H9 (cell line): Measurements from ENCODE around the gene DEK. TPM values are rescaled to one million over a fixed set of nuclear protein-coding genes. Genes with fewer than 3 reads are reported as not detected.
A peak's percentile ranks its signal among the peaks of the same experiment; 100 is the strongest.
"Not testable (repeated sequence)": the region's sequence is repeated elsewhere in the genome, so short reads cannot be mapped to it uniquely, and the experiment has no call there.

Experiments used
- DNase-seq: peaks from one replicate; pipeline ENCODE4 v3.0.0-alpha.2; 2017
- H2AFZ ChIP-seq: one replicate; pipeline ENCODE4 v1.6.1; 2013; ENCODE audit warnings: mild to moderate bottlenecking, low read length, control low read depth, moderate library complexity
- H2AK5ac ChIP-seq: 2 replicates; pipeline ENCODE4 v1.6.1; 2013; ENCODE audit warnings: low read length, control low read depth, mixed read lengths; ENCODE audit not compliant: insufficient read length
- H2BK120ac ChIP-seq: one replicate; pipeline ENCODE4 v1.6.1; 2013; ENCODE audit warnings: low read depth, mild to moderate bottlenecking, low read length, control low read depth, inconsistent platforms; ENCODE audit not compliant: poor library complexity, severe bottlenecking
- H2BK12ac ChIP-seq: 2 replicates; pipeline ENCODE4 v1.6.1; 2013; ENCODE audit warnings: low read length, control low read depth, mixed read lengths, low read depth; ENCODE audit not compliant: insufficient read length
- H2BK15ac ChIP-seq: 2 replicates; pipeline ENCODE4 v1.6.1; 2013; ENCODE audit warnings: low read depth, low read length, control low read depth
- H2BK20ac ChIP-seq: one replicate; pipeline ENCODE4 v1.6.1; 2013; ENCODE audit warnings: low read depth, mild to moderate bottlenecking, low read length, control low read depth, inconsistent platforms; ENCODE audit not compliant: poor library complexity, severe bottlenecking
- H2BK5ac ChIP-seq: 2 replicates; pipeline ENCODE4 v1.6.1; 2013; ENCODE audit warnings: low read length, control low read depth, mixed read lengths; ENCODE audit not compliant: insufficient read length
- H3K14ac ChIP-seq: 2 replicates; pipeline ENCODE4 v1.6.1; 2013; ENCODE audit warnings: low read length, control low read depth; ENCODE audit not compliant: insufficient read depth
- H3K18ac ChIP-seq: 2 replicates; pipeline ENCODE4 v1.6.1; 2013; ENCODE audit warnings: low read depth, mild to moderate bottlenecking, mixed read lengths, low read length, control low read depth; ENCODE audit not compliant: insufficient read length
- H3K23ac ChIP-seq: 2 replicates; pipeline ENCODE4 v1.6.1; 2013; ENCODE audit warnings: low read length, control low read depth, mixed read lengths, low read depth; ENCODE audit not compliant: insufficient read length
- H3K23me2 ChIP-seq: 2 replicates; pipeline ENCODE4 v1.6.1; 2013; ENCODE audit warnings: low read depth, mild to moderate bottlenecking, mixed read lengths, low read length, control low read depth; ENCODE audit not compliant: insufficient read length, poor library complexity, severe bottlenecking
- H3K27ac ChIP-seq: 2 replicates; pipeline ENCODE4 v1.5.1; 2013; ENCODE audit warnings: low read length, control low read depth, mixed read lengths, low read depth; ENCODE audit not compliant: insufficient read length
- H3K27me3 ChIP-seq: 2 replicates; pipeline ENCODE4 v1.6.1; 2013; ENCODE audit warnings: low read length, control low read depth, inconsistent platforms; ENCODE audit not compliant: insufficient read depth
- H3K4ac ChIP-seq: 2 replicates; pipeline ENCODE4 v1.6.1; 2013; ENCODE audit warnings: low read depth, mild to moderate bottlenecking, control low read depth, inconsistent platforms, low read length, moderate library complexity
- H3K4me1 ChIP-seq: 2 replicates; pipeline ENCODE4 v1.6.1; 2013; ENCODE audit warnings: low read length, control low read depth, inconsistent platforms; ENCODE audit not compliant: insufficient read depth
- H3K4me2 ChIP-seq: 2 replicates; pipeline ENCODE4 v1.6.1; 2013; ENCODE audit warnings: low read length, control low read depth, mixed read lengths; ENCODE audit not compliant: insufficient read length, insufficient read depth
- H3K56ac ChIP-seq: 2 replicates; pipeline ENCODE4 v1.6.1; 2013; ENCODE audit warnings: low read depth, mild to moderate bottlenecking, mixed read lengths, low read length, control low read depth; ENCODE audit not compliant: insufficient read length
- H3K79me1 ChIP-seq: 2 replicates; pipeline ENCODE4 v1.6.1; 2013; ENCODE audit warnings: low read depth, mild to moderate bottlenecking, moderate library complexity, low read length, control low read depth, inconsistent platforms; ENCODE audit not compliant: insufficient read depth, poor library complexity, severe bottlenecking
- H3K79me2 ChIP-seq: 2 replicates; pipeline ENCODE4 v1.6.1; 2013; ENCODE audit warnings: low read length, control low read depth, inconsistent platforms; ENCODE audit not compliant: insufficient read depth
- H3K9ac ChIP-seq: 2 replicates; pipeline ENCODE4 v1.6.1; 2013; ENCODE audit warnings: low read length, control low read depth, mixed read lengths; ENCODE audit not compliant: insufficient read length; ENCODE audit errors: extremely low read depth
- H3K9me3 ChIP-seq: one replicate; pipeline ENCODE4 v1.6.1; 2013; ENCODE audit warnings: low read depth, low read length, inconsistent platforms; ENCODE audit not compliant: control insufficient read depth
- H3T11ph ChIP-seq: one replicate; pipeline ENCODE4 v1.6.1; 2013; ENCODE audit warnings: mild to moderate bottlenecking, low read length, control low read depth, inconsistent platforms
- H4K20me1 ChIP-seq: one replicate; pipeline ENCODE4 v1.6.1; 2013; ENCODE audit not compliant: control insufficient read depth, insufficient read length, insufficient read depth
- H4K5ac ChIP-seq: 2 replicates; pipeline ENCODE4 v1.6.1; 2013; ENCODE audit warnings: low read depth, mild to moderate bottlenecking, mixed read lengths, low read length, control low read depth; ENCODE audit not compliant: insufficient read length
- H4K8ac ChIP-seq: replicated peaks from 2 replicates; pipeline ENCODE4 v1.6.1; 2013; ENCODE audit warnings: low read length, control low read depth, mixed read lengths, low read depth; ENCODE audit not compliant: insufficient read length
- H4K91ac ChIP-seq: 2 replicates; pipeline ENCODE4 v1.6.1; 2013; ENCODE audit warnings: low read depth, mild to moderate bottlenecking, moderate library complexity, mixed read lengths, low read length, control low read depth; ENCODE audit not compliant: insufficient read length
- H3K27ac Mint-ChIP-seq, 3 experiments: 2 replicates in 2 of 3; 3 replicates in 1 of 3; pipeline ENCODE4 v1.8.0; 2020 to 2021; ENCODE audit warnings: mixed read lengths in 3 of 3, mild to moderate bottlenecking in 1 of 3, moderate library complexity in 1 of 3
- H3K27me3 Mint-ChIP-seq: 2 replicates; pipeline ENCODE4 v1.8.0; 2021; ENCODE audit warnings: low read depth, mild to moderate bottlenecking, moderate library complexity, mixed read lengths
- H3K36me3 Mint-ChIP-seq, 3 experiments: 2 replicates in 2 of 3; 3 replicates in 1 of 3; pipeline ENCODE4 v1.8.0; 2020 to 2021; ENCODE audit warnings: low read depth in 3 of 3, mixed read lengths in 3 of 3; ENCODE audit not compliant: insufficient read depth in 1 of 3
- H3K4me1 Mint-ChIP-seq, 2 experiments: 2 replicates each; pipeline ENCODE4 v1.8.0; 2020; ENCODE audit warnings: mixed read lengths in 2 of 2
- H3K4me3 Mint-ChIP-seq, 2 experiments: 2 replicates in 1 of 2; 3 replicates in 1 of 2; pipeline ENCODE4 v1.8.0; 2020 to 2021; ENCODE audit warnings: mild to moderate bottlenecking in 2 of 2, mixed read lengths in 2 of 2, moderate library complexity in 1 of 2
- H3K9me3 Mint-ChIP-seq, 2 experiments: 2 replicates in 1 of 2; 3 replicates in 1 of 2; pipeline ENCODE4 v1.8.0; 2020; ENCODE audit warnings: mild to moderate bottlenecking in 2 of 2, mixed read lengths in 2 of 2, moderate library complexity in 1 of 2
- WGBS: extraction: QIAGEN DNeasy Blood & Tissue Kit; methylation state at CpG from one replicate; pipeline ENCODE4 v1.1.7; 2013; ENCODE audit warnings: missing lambda C conversion rate, low lambda C conversion rate, mixed read lengths; ENCODE audit not compliant: insufficient read length; ENCODE audit errors: extremely low coverage; 5-methylcytosine and 5-hydroxymethylcytosine counted together
- total RNA-seq: library from RNA; stranded (reverse); gene quantifications from 2 replicates; pipeline ENCODE4 v1.2.1, GENCODE V29; 2021

The DEK gene
- total RNA-seq, 1 experiment from 2014 or later: 217 TPM

DNA sequence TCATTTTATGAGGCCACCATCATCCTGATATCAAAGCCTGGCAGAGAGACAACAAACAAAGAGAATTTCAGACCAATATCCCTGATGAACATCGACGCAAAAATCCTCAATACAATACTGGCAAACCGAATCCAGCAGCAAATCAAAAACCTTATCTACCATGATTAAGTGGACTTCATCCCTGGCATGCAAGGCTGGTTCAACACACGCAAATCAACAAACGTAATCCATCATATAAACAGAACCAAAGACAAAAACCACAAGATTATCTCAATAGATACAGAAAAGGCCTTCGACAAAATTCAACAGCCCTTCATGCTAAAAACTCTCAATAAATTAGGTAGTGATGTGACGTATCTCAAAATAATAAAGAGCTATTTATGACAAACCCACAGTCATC is 32.5 kb downstream of the DEK start:
- H3T11ph ChIP-seq, H3K79me2 ChIP-seq, H3K27me3 Mint-ChIP-seq, H4K8ac ChIP-seq, H3K9me3 ChIP-seq, H3K14ac ChIP-seq, H3K23ac ChIP-seq, H3K4me1 ChIP-seq, H3K23me2 ChIP-seq, H2AFZ ChIP-seq, H3K56ac ChIP-seq, H2BK12ac ChIP-seq, H3K4ac ChIP-seq, H4K20me1 ChIP-seq, H3K18ac ChIP-seq, H4K91ac ChIP-seq, H3K27me3 ChIP-seq, H3K9ac ChIP-seq, H2AK5ac ChIP-seq, H2BK5ac ChIP-seq, H3K4me2 ChIP-seq, H2BK120ac ChIP-seq, H3K27ac ChIP-seq, H2BK20ac ChIP-seq, DNase-seq, H4K5ac ChIP-seq, H3K79me1 ChIP-seq, H2BK15ac ChIP-seq, H3K4me3 Mint-ChIP-seq: not testable (repeated sequence)
- WGBS: no CpG with 5 or more reads among the region's 7 CpGs
- Mint-ChIP-seq H3K36me3 (peaks cover 94 to 99% (median 98%) of the 10 kb centered on the region in 3 experiments), H3K9me3 (peaks cover 71 to 74% of the 10 kb centered on the region in 2 experiments), H3K4me1 (peaks cover 11% of the 10 kb centered on the region in 2 experiments), H3K27ac (peak overlapping the region in 1 of 3 experiments; percentile 49; a peak in 1 of 7 replicates)

DNA sequence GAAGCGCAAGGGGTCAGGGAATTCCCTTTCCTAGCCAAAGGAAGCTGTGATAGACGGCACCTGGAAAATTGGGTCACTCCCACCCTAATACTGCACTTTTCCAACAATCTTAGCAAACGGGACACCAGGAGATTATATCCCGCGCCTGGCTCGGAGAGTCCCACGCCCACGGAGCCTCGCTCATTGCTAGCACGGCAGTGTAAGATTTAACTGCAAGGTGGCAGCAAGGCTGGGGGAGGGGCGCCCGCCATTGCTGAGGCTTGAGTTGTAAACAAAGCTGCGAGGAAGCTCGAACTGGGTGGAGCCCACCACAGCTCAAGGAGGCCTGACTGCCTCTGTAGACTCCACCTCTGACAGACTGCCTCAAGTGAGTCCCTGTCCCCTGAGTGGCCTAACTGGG is 35.7 kb downstream of the DEK start:
- H4K91ac ChIP-seq, H3K79me2 ChIP-seq, H2BK120ac ChIP-seq, H3K9ac ChIP-seq, H3K4ac ChIP-seq, H3K14ac ChIP-seq, H3K9me3 ChIP-seq, DNase-seq, H3K27ac ChIP-seq, H3T11ph ChIP-seq, H3K4me1 ChIP-seq, H3K4me3 Mint-ChIP-seq, H3K18ac ChIP-seq, H3K23me2 ChIP-seq, H3K23ac ChIP-seq, H2BK15ac ChIP-seq, H4K5ac ChIP-seq, H4K20me1 ChIP-seq, H3K56ac ChIP-seq, H2AK5ac ChIP-seq, H3K27me3 Mint-ChIP-seq, H4K8ac ChIP-seq, H3K27me3 ChIP-seq, H2BK20ac ChIP-seq, H3K27ac Mint-ChIP-seq, H2AFZ ChIP-seq, H2BK12ac ChIP-seq, H3K79me1 ChIP-seq, H3K4me2 ChIP-seq, H2BK5ac ChIP-seq: not testable (repeated sequence)
- WGBS: no CpG with 5 or more reads among the region's 14 CpGs
- Mint-ChIP-seq H3K36me3 (peaks cover 74 to 93% (median 84%) of the 10 kb centered on the region in 3 experiments), H3K4me1 (peaks cover 16% of the 10 kb centered on the region in 2 experiments), H3K9me3 (peaks cover 57 to 59% of the 10 kb centered on the region in 2 experiments)
